HL-60 (cell line): ENCODE data around the gene BCAS4.
"Not testable (repeated sequence)": the region's sequence is repeated elsewhere in the genome, so short reads cannot be mapped to it uniquely, and the experiment has no call there.

Experiments
- DNase-seq, 2 experiments: peaks; one replicate each; pipeline ENCODE4 v3.0.0-alpha.2; 2010 to 2020; ENCODE audit warnings: low read depth in 1 of 2, low spot score in 1 of 2
- H3K27ac ChIP-seq: fragments of 250-450 bp; sonication (Bioruptor Pico); replicated peaks from 2 replicates; pipeline ENCODE4 v1.5.1; 2020; ENCODE audit warnings: mild to moderate bottlenecking, moderate library complexity
- H3K27me3 ChIP-seq: fragments of 250-450 bp; sonication (Bioruptor Pico); 2 replicates; pipeline ENCODE4 v1.5.1; 2021; ENCODE audit warnings: mild to moderate bottlenecking, moderate library complexity; ENCODE audit not compliant: insufficient read depth, poor library complexity, severe bottlenecking
- H3K4me3 ChIP-seq: replicated peaks from 2 replicates; pipeline ENCODE4 v1.5.1; 2011; ENCODE audit warnings: mild to moderate bottlenecking, control low read depth, low read length; ENCODE audit not compliant: insufficient read depth
- GABPA ChIP-seq: IDR thresholded peaks from 2 replicates; pipeline ENCODE4 v1.6.1; 2012; ENCODE audit warnings: low read depth
- POLR2AphosphoS5 ChIP-seq: IDR thresholded peaks from 2 replicates; pipeline ENCODE4 v1.6.1; 2012; ENCODE audit warnings: low read depth
- REST ChIP-seq: IDR thresholded peaks from 2 replicates; pipeline ENCODE4 v1.6.1; 2012; ENCODE audit warnings: low read depth; ENCODE audit not compliant: insufficient replicate concordance
- SPI1 ChIP-seq: IDR thresholded peaks from 2 replicates; pipeline ENCODE4 v1.6.1; 2012; ENCODE audit warnings: low read depth, mild to moderate bottlenecking, borderline replicate concordance
- TF ChIP-seq, protein P1 (sequence below): IDR thresholded peaks from one replicate; pipeline ENCODE4 v1.5.1; 2011; ENCODE audit warnings: low read length, control low read depth, inconsistent platforms; ENCODE audit not compliant: insufficient read depth

The BCAS4 gene

GRCh38 chr20:50798650-50799049 lies 3.8 kb downstream of the BCAS4 start:
- H3K27me3 ChIP-seq: peaks cover 8% of the 10 kb centered on the region
- DNase-seq: no peak
- H3K4me3 ChIP-seq: no peak overlapping the region
- no peak for TF ChIP-seq POLR2AphosphoS5
- no peak overlapping the region for H3K27ac ChIP-seq

- Histone ChIP-seq H3K27ac (no peak overlapping the region), H3K27me3 (peaks cover 8% of the 10 kb centered on the region), H3K4me3 (no peak overlapping the region)
- TF ChIP-seq REST: no peak
- no peak for TF ChIP-seq SPI1
- TF ChIP-seq POLR2AphosphoS5: no peak
- TF ChIP-seq, protein P1, sequence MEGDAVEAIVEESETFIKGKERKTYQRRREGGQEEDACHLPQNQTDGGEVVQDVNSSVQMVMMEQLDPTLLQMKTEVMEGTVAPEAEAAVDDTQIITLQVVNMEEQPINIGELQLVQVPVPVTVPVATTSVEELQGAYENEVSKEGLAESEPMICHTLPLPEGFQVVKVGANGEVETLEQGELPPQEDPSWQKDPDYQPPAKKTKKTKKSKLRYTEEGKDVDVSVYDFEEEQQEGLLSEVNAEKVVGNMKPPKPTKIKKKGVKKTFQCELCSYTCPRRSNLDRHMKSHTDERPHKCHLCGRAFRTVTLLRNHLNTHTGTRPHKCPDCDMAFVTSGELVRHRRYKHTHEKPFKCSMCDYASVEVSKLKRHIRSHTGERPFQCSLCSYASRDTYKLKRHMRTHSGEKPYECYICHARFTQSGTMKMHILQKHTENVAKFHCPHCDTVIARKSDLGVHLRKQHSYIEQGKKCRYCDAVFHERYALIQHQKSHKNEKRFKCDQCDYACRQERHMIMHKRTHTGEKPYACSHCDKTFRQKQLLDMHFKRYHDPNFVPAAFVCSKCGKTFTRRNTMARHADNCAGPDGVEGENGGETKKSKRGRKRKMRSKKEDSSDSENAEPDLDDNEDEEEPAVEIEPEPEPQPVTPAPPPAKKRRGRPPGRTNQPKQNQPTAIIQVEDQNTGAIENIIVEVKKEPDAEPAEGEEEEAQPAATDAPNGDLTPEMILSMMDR: no peak
- TF ChIP-seq GABPA: no peak
- DNase-seq: no peak
Observed at GRCh38 chr20:50799176-50799889, 4.5 kb downstream of the BCAS4 start.

DNA sequence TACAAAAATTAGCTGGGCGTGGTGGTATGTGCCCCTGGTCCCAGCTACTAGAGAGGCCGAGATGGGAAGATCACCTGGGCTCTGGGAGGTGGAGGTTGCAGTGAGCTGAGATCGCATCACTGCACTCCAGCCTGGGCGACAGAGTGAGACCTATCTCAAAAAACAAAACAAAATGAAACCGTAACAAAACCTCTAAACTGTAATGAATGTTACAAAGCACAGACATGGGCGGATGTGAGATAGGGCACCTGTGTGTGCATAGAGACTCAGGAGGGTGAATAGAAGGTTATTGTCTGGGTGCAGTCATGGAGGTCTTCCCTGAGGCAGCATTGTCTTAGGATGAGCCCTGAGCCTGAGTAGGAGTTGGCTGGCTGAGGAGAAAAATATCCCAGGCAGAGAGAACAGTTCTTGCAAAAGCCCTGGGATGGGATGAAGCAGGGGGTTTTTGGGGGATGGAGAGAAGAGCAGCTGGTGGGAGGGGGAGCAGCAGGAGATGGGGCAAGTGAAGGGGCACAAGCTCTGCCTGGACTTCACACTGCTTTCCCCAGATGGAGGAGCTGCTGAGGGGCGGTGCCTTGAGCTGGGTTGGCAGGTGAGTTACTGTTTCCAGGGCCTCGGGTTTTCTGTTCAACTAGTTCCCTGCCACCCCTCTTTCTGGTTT lies 5.2 kb downstream of the BCAS4 start:
- Histone ChIP-seq H3K27me3 (peaks cover 8% of the 10 kb centered on the region), H3K4me3 (no peak overlapping the region), H3K27ac (no peak overlapping the region)
- DNase-seq: no peak
- TF ChIP-seq GABPA: no peak
- TF ChIP-seq, protein P1: no peak
- TF ChIP-seq POLR2AphosphoS5: no peak
- TF ChIP-seq REST: no peak
- TF ChIP-seq SPI1: no peak

- H3K4me3 ChIP-seq, DNase-seq, H3K27ac ChIP-seq, H3K27me3 ChIP-seq: not testable (repeated sequence)
Observed at GRCh38 chr20:50800986-50801746, 6.3 kb downstream of the BCAS4 start.
